ENCODE measurements around the gene TSGA10IP.

TSGA10IP gene

GRCh38 chr11:65945430-65945911 is at the start of gene TSGA10IP:
TSGA10IP (plus strand) TSS chr11:65945480; CDS start chr11:65945676, 196 bp downstream.
- DNase-seq = no peak

- no peak for DNase-seq
These were observed 49.7 kb upstream of the TSGA10IP start for GRCh38 chr11:65895482-65895981.

DNA sequence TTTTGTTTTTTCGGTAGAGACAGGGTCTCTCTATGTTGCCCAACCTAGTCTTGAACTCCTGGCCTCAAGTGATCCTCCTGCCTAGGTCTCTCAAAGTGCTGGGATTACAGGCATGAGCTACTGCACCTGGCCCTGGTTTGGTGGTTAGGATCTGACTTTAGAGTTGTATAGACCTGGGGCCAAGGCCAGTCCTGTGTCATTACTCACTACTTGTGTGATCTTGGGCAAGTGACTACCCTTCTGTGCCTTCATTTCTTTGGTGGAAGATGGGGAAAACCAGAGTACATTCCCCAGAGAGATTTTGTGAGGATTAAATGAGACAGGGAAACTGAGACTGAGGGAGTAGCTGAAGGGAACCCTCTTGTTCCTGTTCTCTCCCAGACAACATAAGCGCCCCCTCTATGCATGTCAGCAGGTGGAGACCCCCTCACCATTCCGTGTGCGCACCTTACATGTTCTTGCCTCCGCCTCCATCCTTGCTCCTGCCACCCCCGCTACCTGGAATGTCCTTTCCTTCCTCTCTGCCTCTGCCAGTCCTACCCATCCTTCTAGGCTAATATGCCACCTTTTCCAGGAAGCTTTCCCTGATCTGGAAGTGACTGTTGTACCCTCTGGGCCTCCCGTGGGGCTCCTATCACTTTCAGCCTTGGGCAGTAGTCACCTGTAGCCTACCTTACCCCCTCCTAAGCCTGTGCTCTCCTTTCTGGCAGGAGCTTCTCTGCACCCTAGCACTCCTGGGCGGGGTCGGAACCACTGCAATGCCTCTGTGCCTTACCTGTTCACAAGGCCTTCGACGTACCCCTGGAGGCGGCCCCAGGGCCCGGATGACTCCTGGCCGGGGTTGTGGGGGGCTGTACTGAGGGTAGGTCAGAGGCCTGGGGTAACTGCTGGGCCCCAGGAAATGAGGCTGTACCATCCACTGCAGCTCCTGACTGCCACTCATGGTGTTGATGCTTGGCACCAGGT is 49.0 kb upstream of the TSGA10IP start:
- DNase-seq = no peak

DNA sequence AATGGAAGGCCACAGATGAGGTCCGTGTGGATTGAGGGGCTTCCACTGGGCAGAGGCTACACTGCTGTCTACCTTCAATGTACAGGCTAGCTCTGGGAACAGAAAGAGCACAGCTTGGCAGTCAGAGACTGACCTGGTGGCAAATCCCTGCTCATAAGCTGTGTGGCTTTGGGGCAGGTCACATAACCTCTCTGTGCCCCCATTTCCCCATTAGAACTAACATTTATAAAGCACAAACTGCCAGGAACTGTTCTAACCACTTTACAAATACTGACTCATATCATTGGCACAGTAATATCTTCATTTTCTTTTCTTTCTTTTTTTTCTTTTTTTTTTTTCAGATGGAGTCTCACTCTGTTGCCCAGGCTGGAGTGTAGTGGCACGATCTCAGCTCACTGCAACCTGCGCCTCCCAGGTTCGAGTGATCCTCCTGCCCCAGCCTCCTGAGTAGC is 48.2 kb upstream of the TSGA10IP start:
- no peak for DNase-seq

DNA sequence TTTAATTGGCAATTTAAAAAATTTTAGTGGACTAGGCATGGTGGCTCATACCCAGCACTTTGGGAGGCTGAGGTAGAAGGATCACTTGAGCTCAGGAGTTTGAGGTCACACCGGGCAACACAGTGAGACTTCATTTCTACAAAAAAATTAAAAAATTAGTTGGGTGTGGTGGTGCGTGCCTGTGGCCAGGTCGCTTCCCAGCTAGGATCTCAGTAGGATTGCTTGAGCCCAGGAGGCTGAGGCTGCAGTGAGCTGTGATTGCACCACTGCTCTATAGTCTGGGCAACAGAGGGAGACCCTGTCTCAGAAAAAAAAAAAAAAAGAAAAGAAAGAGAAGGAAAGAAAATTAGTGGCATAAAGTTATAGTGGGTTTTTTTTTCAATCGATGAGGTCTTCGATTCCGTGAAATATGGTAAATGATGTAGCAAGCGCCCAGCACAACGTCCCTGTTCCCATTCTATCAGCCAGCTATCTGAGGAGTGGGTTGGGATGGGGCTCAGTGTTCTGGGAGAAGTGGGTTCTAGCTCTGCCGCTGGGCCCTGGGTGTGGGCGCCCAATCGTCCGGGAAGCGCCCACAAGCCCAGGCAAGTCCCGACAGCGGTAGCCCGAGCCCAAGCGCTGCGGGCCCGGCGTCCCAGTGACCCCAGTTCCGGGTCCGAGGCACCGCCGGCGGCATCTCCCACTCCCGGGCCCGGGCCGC is 46.5 kb upstream of the TSGA10IP start:
- DNase-seq = no peak

DNA sequence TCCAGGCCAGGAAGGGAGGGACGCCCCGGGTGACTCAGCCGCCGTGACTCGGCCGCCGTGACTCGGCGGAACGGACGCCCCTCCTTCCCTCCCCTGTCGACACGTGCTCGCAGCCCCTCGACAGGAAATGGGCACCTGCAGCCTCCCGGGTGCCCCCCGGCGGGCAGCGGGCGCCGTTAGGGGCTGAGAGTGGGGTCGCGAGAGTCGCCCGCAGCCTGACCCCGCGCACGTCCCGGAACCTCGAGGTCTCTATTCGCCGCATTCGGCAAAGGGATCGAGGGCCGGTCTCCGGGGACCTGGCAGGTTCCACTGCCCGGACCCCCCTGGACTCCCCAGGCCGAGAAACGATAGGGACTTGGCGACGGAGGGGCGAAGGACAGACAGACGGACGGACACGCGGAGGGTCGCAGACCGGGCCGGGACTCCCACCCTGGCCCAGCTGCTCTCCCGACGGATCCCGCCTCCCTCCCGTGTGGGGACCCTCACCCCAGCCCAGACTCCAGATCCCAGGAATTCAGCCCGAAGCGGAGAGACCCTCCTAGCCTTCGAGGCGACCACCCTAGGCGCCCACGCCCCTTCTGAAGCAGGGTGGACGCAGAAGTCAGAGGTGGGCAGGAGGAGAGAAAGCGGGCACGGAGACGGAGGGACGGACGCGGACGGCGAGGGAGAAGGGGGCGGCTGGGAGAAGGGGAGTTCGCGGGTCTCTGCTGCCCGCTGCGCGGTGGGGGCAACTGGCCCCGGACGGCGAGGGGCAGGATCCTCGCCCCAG is 45.7 kb upstream of the TSGA10IP start:
- DNase-seq = no peak

DNA sequence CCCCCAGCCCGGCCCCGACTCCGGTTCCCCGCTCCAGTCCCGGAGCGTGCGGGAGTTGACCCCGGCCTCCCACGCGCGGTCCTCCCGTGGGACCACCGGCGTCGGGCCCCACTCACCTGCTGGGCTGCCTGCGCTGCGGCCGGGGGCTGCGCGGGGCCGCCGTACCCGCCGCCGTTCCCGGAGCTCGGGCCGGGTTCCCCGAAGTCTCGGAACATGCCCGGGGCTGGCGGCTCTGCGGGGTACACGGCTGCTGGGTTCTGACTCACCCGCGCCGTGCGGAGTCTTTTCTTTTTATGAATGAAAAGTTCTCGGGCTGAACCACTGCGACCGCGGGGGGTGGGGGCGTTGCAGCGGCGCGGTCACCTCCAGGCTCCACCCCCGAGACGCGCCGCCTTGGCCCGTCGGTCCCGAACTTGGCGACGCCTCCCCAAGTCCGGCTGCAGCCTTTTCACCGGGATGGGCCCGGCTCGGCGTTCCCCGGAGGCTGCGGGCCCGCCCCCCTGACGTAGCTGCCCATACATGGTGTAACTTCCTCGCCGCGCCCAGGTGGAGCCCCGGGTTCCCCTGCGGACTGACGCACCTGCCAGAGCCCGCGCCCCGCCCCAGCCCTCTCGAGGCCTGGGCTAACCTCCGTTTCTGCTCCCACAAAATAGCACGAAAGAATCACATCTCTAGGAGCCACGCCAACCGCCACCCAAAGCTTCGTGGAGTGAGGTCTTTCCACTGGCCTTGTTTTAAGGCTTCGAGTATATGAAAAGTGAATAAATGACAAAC is 45.0 kb upstream of the TSGA10IP start, which contains the start of gene FOSL1:
Gene FOSL1, minus strand, starts transcription at position 264 of the 774 bp plus-strand sequence. Its CDS starts 49 bp downstream, at position 215.
- peak in 30 of 56 donors; percentile 15 to 80 (median 48) for DNase-seq

DNA sequence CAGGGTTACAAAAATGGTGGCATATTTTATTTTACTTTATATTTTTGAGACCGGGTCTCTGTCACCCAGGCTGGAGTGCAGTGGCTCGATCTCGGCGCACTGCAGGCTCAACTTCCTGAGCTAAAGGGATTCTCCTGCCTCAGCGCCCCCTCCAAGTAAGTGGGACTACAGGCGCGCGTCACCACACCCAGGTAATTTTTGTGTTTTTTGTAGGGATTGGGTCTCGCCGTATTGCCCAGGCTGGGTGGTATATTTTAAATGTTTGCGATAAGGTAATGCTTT is 44.4 kb upstream of the TSGA10IP start:
- DNase-seq = no peak

GRCh38 chr11:65903068-65903481 is 42.2 kb upstream of the TSGA10IP start:
- no peak for DNase-seq

DNA sequence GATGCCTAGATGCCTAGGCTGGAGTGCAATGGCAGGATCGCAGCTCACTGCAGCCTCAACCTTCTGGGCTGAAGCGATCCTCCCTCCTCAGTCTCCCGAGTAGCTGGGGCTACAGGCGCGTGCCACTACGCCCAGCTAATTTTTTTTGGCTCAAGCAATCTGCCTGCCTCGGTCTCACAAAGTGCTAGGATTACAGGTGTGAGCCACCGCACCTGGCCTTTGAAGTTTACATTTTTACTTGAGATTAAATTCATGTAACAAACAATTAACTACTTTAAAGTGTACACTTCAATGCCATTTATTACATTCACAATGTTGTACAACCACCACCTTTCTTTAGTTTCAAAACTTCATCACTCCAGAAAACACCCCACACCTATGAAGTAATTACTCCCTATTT is 41.6 kb upstream of the TSGA10IP start:
- no peak for DNase-seq

DNA sequence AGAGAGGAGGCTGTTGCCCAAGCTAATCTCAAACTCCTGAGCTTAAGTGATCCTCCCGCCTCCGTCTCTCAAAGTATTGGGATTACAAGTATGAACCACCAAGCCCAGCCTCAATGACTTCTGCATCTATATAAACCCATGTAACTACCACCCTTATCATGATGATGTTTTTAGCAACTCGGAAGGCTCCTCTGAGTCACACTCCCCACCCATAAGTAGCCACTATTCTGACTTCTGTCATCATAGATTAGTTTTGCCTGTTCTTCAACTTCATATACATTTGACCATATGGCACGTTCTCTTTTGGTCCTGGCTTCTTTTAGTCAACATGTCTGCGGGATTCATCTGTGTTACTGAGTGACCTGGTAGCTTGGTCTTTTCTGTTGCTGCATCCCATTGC is 38.7 kb upstream of the TSGA10IP start:
- no peak for DNase-seq

GRCh38 chr11:65907878-65908277 is 37.4 kb upstream of the TSGA10IP start:
- no peak for DNase-seq

DNA sequence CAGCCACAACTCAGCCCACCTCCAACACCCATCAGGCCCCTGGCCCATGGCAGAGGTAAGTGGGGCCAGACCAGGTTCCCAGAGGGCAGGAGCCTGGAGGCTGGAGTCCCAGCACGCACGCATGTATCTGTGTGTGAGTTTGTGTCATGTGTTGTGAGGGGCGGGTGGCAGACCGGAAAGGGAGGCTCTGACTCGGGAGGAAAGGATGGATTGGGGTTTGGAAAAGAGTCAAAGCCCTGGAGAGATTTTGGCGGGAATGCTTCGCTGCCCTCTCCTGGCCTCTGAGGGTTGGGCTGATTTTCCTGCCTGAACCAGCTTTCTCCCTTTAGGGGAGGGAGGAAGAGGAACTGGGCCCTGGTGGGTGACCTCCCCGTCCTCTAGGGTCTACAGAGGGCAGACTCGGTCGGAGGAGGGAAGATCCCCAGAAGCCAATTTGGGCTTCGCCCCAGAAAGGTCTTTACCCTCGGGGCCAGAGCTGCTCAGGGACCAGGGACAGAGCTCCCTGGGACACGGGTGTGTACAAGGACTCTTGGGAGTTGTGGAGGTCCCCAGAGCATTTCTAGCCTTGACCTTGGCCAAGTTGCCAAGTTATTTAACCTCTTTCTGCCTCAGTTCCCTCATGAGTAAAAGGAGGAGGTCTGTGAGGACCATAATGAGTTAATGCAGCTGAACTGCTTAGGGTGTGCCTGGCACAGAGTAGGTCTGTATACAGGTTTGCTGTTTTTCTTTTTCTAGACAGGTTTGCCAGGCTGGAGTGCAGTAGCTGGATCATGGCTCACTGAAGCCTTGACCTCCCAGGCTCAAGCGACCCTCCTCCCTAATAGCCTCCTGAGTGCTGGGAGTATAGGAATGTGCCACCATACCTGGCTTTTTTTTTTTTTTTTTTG is 33.4 kb upstream of the TSGA10IP start:
- no peak for DNase-seq

DNA sequence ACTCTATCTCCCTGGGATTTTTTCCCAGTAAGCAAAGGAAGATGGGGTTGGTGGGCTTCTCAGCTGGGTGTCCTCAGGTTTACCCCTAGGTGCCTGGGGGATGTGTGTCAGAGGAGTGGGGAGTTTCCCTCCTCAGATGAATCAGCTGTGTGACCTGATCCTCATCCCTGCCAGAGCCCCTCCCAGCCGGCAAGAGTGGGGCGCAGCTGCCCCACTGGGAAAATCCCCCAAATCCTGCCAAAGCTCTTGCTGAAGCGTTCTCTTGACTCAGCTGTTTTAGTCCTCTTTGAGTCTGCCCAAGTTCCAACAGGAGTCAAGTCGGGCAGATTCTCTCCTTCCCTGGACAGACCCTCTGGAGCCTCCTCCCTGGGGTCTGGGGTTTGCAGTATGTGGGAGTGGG is 32.4 kb upstream of the TSGA10IP start:
- DNase-seq = no peak

GRCh38 chr11:65915101-65915820 is 30.0 kb upstream of the TSGA10IP start:
- DNase-seq = peak in 1 of 56 donors; percentile 13

DNA sequence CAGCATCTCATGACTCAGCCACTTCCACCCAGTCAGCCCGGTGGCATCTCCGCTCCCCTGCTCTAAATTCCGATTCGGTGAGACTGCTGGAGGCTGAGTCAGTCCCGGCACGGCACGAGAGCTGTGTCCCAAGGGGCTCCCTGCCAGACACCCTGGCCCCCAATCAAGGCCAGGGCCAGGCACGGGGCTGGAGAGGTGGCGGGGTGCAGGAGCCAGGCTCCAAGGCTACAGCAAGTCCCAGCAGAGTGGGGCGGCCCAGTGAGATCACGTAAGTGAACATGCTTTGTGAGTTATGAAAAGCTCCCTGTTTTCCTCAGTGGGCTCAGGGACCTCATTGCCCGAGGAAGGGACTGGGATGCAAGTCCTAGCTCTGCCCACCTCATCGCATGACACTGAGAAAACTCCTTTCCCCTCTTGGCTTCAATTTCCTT is 29.4 kb upstream of the TSGA10IP start:
- peak in 13 of 56 donors; percentile 3 to 88 (median 29) for DNase-seq

GRCh38 chr11:65916391-65916790 is 28.9 kb upstream of the TSGA10IP start:
- DNase-seq = no peak

- DNase-seq = no peak
These were observed 28.2 kb upstream of the TSGA10IP start for GRCh38 chr11:65917077-65917433.

All from amygdala (tissue), 56 donors.